Measurements from ENCODE around the gene SRPX.

DNA sequence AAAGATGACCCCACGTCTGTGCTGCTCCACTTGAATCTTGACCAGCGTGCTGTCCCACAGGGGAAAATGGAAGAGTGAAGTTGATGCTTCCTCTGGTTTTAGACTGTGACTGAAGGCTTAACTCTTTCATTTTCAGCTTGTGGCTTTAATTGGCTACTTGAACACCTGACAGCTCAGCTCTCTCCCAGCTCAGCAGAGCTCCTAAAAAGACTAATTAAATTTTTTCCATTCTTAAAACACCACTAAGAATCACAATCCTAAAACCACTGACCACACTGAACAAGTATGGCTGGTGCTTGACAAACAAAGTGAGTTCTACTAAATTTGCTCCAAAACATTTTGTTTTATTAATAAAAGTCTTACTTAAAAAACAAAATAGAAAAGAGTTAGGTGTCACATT lies 71.7 kb downstream of the SRPX start:
- TF ChIP-seq CTCF (IDR thresholded peaks at IDR 0.05; ENCODE audit: low read length) = no peak
- no peak for TF ChIP-seq EZH2 (optimal IDR thresholded peaks at IDR 0.05; ENCODE audit: low read depth, low read length)
- no peak for TF ChIP-seq EZH2phosphoT487 (IDR thresholded peaks at IDR 0.05; ENCODE audit: low read length)
